Uterus (tissue), 4 donors: ENCODE data around the gene SGIP1. TPM values are rescaled to one million over a fixed set of nuclear protein-coding genes. Genes with fewer than 3 reads are reported as not detected.
A peak's percentile ranks its signal among the peaks of the same experiment; 100 is the strongest.

Source experiments
- DNase-seq, 2 donors: peaks; one replicate each; pipeline ENCODE4 v3.0.0-alpha.2; 2019 to 2020
- H3K27ac ChIP-seq, 2 donors: fragments of 200-600 bp; sonication (generic); 1 replicate in 1 of 2; 2 replicates in 1 of 2; pipeline ENCODE4 v1.5.1; 2016 to 2018
- H3K27me3 ChIP-seq, 2 donors: fragments of 200-600 bp; sonication (generic); one replicate each; pipeline ENCODE4 v1.5.1; 2018 to 2019; ENCODE audit warnings: control low read depth in 1 of 2
- H3K36me3 ChIP-seq, 2 donors: fragments of 200-600 bp; sonication (generic); one replicate each; pipeline ENCODE4 v1.5.1; 2019; ENCODE audit warnings: control low read depth in 1 of 2
- H3K4me1 ChIP-seq, 2 donors: fragments of 200-600 bp; sonication (generic); one replicate each; pipeline ENCODE4 v1.5.1; 2018 to 2019; ENCODE audit warnings: control low read depth in 1 of 2
- H3K4me3 ChIP-seq, 2 donors: fragments of 200-600 bp; sonication (generic); 1 replicate in 1 of 2; 2 replicates in 1 of 2; pipeline ENCODE4 v1.5.1; 2018 to 2019; ENCODE audit warnings: mild to moderate bottlenecking in 1 of 2
- H3K9me3 ChIP-seq, 2 donors: fragments of 200-600 bp; sonication (generic); one replicate each; pipeline ENCODE4 v1.5.1; 2019; ENCODE audit warnings: control low read depth in 1 of 2
- CTCF ChIP-seq, 4 experiments: fragments of 200-600 bp in 2 of 4; fragments of 450-650 bp in 2 of 4; sonication (generic) in 2 of 4; IDR thresholded peaks; one replicate each; pipeline ENCODE4 v1.5.1; 2016 to 2019; ENCODE audit warnings: antibody characterized with exemption in 4 of 4, mild to moderate bottlenecking in 2 of 4, moderate library complexity in 1 of 4
- POLR2A ChIP-seq, 2 donors: fragments of 450-650 bp; IDR thresholded peaks; one replicate each; pipeline ENCODE4 v1.6.1; 2016; ENCODE audit warnings: antibody characterized with exemption in 2 of 2, mild to moderate bottlenecking in 1 of 2, moderate library complexity in 1 of 2
- intact Hi-C: fragments of 100-400 bp; cut with DNase I; formaldehyde crosslinking; loops from one replicate; pipeline ENCODE4 v1.15.1; 2023; ENCODE audit warnings: low total_unique reads
- total RNA-seq, 4 donors: library from RNA; depleted of rRNA in 3 of 4; stranded (reverse); fragments of >200 nt in 3 of 4; gene quantifications; one replicate each; pipeline versions ENCODE4 v1.1.0 to v1.2.4, GENCODE V29; 2014 to 2023
- donor health status: DM: yes; HTN: yes; CAD: no.

Gene SGIP1
- total RNA-seq, 4 donors from 2014 or later = 2.8 to 23.0 (median 6.4) TPM

- H3K27me3 ChIP-seq = no peaks in the 10 kb centered on the region
- intact Hi-C loops = no loop called here
- no peaks in the 10 kb centered on the region for H3K4me1 ChIP-seq
- no peak for TF ChIP-seq CTCF (IDR thresholded peaks at IDR 0.05)
- no peak for TF ChIP-seq POLR2A (IDR thresholded peaks at IDR 0.05)
- H3K36me3 ChIP-seq = no peaks in the 10 kb centered on the region
- no peak overlapping the region for H3K4me3 ChIP-seq
- H3K9me3 ChIP-seq = no peaks in the 10 kb centered on the region
- H3K27ac ChIP-seq = peak overlapping the region in 1 of 2 donors; percentile 1
- DNase-seq = no peak
Measured at GRCh38 chr1:66704177-66704875, 170.4 kb downstream of the SGIP1 start.

- Histone ChIP-seq H3K36me3 (no peaks in the 10 kb centered on the region), H3K4me1 (no peaks in the 10 kb centered on the region), H3K9me3 (no peaks in the 10 kb centered on the region), H3K4me3 (no peak overlapping the region), H3K27me3 (no peaks in the 10 kb centered on the region), H3K27ac (no peak overlapping the region)
- TF ChIP-seq CTCF (IDR thresholded peaks at IDR 0.05) = no peak
- no peak for DNase-seq
- intact Hi-C loops = no loop called here
Measured at GRCh38 chr1:66705110-66705509, 171.2 kb downstream of the SGIP1 start.

GRCh38 chr1:66711420-66711819 lies 177.5 kb downstream of the SGIP1 start:
- H3K27ac ChIP-seq = no peak overlapping the region
- TF ChIP-seq CTCF (IDR thresholded peaks at IDR 0.05) (no peak), POLR2A (IDR thresholded peaks at IDR 0.05) (no peak)
- H3K9me3 ChIP-seq = no peaks in the 10 kb centered on the region
- no peaks in the 10 kb centered on the region for H3K27me3 ChIP-seq
- no peak for DNase-seq
- H3K36me3 ChIP-seq = peaks cover 0 to 3% of the 10 kb centered on the region in 2 donors
- H3K4me3 ChIP-seq = no peak overlapping the region
- intact Hi-C loops = no loop called here
- no peaks in the 10 kb centered on the region for H3K4me1 ChIP-seq

GRCh38 chr1:66712839-66713238 lies 178.9 kb downstream of the SGIP1 start:
- H3K4me1 ChIP-seq = no peaks in the 10 kb centered on the region
- H3K4me3 ChIP-seq = no peak overlapping the region
- H3K27me3 ChIP-seq = no peaks in the 10 kb centered on the region
- TF ChIP-seq CTCF (IDR thresholded peaks at IDR 0.05) (no peak), POLR2A (IDR thresholded peaks at IDR 0.05) (no peak)
- H3K27ac ChIP-seq = no peak overlapping the region
- no peak for DNase-seq
- intact Hi-C loops = no loop called here
- H3K9me3 ChIP-seq = no peaks in the 10 kb centered on the region
- peaks cover 0 to 3% of the 10 kb centered on the region in 2 donors for H3K36me3 ChIP-seq

- intact Hi-C loops = no loop called here
- H3K9me3 ChIP-seq = no peaks in the 10 kb centered on the region
- H3K4me3 ChIP-seq = no peak overlapping the region
- H3K27me3 ChIP-seq = no peaks in the 10 kb centered on the region
- no peaks in the 10 kb centered on the region for H3K4me1 ChIP-seq
- DNase-seq = no peak
- no peak overlapping the region for H3K27ac ChIP-seq
- no peak for TF ChIP-seq CTCF (IDR thresholded peaks at IDR 0.05)
- TF ChIP-seq POLR2A (IDR thresholded peaks at IDR 0.05) = no peak
- H3K36me3 ChIP-seq = no peaks in the 10 kb centered on the region
Measured at GRCh38 chr1:66723985-66724384, 190.0 kb downstream of the SGIP1 start.
